Astrocyte of the hippocampus (primary cell): ENCODE results near the gene TLE3.
A peak's percentile ranks its signal among the peaks of the same experiment; 100 is the strongest.

Experiments used
- DNase-seq: peaks from one replicate; pipeline ENCODE4 v3.0.0; 2011; ENCODE audit warnings: low read depth, low spot score

The TLE3 gene

DNA sequence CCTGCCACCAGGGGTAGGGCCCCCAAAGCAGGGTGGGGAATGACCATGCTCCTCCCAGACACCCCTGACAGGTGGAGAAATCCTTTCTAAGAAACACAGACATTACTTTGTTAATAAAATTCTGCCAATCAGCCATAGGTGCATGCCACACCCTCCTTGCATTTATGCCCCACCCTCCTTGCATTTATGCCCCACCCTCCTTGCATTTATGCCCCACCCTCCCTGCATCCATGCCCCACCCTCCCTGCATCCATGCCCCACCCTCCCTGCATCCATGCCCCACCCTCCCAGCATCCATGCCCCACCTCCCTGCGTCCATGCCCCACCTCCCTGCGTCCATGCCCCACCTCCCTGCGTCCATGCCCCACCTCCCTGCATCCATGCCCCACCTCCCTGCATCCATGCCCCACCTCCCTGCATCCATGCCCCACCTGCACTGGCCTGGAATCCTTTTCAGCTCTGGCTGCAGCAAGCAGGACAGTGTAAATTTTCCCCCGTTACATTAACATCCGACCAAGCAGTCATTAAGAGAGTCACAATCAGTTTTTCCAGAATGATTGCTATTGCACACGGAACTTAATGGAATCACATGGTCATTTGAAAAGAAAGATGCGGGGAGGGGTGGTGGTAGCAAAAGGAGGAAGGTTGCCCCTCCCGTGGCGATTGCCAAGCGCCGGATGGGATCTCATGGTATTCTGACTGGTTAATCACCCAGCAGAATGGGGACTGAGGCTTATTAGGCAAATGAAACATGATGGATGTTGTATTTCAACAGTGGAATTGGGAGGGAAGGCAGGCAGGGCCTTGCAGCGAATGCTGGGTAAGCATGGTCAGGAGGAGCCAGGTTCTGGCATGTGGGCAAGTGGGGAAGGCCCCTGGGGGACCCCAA lies 91.2 kb downstream of the TLE3 start:
- no peak for DNase-seq

DNA sequence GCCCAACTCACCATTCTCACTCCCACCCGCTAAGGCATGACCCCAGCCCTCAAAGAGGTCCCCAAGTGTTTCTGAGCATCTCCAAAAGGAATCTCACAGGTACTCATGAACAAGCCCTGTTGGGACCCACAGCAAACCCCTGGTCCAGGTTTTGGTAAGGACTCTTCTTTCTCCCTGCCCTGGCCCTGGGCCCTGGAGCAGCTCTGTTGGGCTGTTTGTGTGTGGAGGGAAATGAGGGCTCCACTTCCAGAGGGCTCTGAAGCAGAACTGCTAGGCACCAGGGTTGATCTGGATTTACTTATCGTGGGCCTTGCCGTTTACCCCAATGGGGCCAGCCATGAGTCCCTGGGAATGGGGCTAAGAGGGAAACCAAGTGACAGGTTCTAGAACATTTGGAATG lies 92.9 kb downstream of the TLE3 start:
- DNase-seq = no peak

DNA sequence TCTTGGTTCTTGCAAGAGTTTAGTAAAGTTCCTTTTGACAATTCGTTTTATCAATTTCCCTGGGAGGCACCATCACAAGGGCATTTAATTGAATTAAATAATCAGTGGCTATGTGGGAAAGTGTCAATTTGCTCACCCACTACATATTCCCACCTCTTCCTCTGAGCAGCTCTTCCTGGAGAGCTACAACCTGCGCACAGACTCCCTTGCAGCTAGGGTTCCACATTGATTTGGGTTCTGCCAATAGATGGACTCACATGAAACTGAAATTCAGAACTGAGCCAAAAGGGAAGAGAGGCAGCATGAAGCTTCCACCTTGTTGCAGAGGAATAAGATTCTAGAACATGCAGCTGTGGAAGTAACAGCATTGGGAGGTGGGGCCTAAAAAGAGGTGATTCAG lies 94.8 kb downstream of the TLE3 start:
- no peak for DNase-seq

DNA sequence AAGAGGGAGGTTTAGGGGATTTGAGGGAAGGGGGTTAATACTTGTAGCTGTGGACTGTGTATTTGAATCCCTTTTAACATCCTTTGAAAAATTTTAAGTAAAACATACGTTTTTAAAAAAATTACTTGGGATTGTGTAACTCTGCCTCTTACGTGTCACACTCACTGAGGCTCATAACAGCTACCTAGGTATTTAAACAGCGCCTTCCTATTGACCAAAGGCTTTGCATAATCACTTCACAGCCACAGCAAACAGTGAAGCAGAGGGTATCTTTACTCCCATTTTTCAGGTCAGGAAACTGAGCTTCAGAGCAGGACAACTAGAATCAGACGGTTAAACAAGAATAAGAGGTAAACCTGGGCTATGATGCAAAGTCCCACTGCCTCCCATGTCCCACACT lies 95.9 kb downstream of the TLE3 start:
- no peak for DNase-seq

DNA sequence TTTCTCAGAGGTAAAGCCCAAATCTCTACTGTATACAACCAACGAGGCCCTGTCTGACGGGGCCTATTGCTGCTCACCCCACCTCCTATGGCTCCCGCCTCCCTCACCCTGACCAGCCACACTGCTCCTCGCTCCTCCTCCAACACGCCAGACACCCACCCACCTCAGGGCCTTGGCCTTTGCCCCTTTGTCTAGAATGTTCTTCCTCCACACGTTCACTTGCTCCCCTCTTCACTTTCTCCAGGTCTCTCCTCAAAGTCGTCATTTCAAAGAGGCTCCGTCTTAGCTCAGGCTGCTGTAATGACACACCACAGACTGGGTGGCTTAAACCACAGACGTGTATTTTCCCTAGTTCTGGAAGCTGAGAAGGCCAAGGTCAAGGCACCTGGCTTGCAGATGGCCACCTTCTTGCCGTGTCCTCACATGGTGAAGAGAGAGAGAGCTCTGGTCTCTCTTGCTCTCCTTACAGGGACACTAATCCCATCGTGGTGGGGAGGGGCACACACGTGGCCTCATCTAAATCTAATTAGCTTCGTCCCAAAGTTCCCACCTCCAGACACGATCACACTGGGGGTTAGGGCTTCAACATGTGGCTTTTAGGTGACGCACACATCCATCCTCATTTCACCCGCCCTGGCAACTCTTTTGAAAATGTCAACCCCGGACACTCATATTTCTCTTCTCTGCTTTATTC lies 98.2 kb downstream of the TLE3 start:
- DNase-seq = no peak

DNA sequence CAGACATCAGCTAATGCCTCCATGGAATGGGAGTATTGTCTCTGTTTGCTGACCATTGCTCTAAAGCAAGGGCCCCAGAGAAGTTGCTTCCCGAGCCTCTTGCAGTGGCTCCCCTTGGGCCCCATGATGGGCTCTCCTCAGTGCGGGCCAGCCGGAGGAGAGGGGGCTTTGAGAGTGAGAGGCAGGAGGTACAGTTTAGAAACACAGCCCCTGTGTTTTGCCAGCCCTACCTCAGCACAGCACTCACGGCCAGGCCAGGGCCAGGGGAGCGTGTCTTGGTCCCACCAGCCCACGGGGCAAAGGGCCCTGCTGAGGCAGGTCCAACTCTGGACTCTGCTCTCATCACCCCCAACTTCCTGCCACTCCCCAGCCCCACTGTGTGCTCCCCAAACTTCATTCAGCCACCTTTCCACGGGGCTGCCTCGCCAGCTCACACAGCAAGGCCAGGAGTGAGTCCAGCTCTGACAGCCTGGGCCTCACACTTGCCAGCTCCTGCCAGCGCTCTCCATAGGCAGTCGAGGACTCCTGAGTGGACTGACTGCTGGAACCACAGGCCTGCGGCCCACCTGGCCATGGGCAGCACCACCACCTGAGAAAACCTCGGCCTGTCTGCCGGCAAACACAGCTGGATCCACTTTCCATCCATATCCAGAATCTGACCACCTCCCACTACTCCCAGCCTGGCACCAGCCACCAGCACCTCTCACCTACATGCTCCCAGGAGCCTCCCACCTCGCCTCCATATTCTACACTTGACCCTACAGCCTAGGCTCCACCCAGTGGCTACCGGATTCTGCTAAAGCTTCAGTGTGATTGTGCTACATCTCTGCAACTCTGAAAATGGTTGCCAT lies 99.0 kb downstream of the TLE3 start:
- DNase-seq = no peak

DNA sequence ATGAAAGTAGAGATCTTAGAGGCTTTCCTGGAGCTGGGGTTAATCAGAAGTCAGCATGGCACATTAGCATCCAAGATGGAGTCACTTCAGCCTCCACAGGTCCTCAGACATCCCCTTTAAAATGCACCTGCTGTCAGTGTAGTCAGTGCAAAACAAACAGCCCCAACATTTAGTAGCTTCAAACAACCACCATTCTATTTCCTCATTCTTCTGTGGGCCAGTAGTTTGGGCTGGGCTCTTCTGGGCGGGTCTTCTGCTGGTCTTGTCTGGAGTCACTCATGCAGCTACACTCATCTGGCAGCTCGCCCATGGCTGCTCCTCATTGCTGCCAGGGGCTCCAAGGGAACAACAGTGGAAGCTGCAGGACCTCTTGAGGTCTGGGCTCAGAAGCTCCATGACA lies 99.9 kb downstream of the TLE3 start:
- DNase-seq = peak; percentile 86
